GM19452 (cell line): ENCODE measurements around the gene NMT2.
A peak's percentile ranks its signal among the peaks of the same experiment; 100 is the strongest.

Experiments used
- ATAC-seq: cut with Tn5 transposase; IDR thresholded peaks from one replicate; pipeline ENCODE4 v1.9.1; 2021; ENCODE audit not compliant: unreplicated experiment

Gene NMT2

GRCh38 chr10:15097011-15097812 is 71.3 kb downstream of the NMT2 start, which contains the start of gene RPP38:
Gene RPP38 (plus strand): TSS chr10:15097355. CDS start chr10:15103315, 5,960 bp downstream.
- peak; percentile 83 for ATAC-seq

GRCh38 chr10:15096661-15097010 is 71.9 kb downstream of the NMT2 start:
- ATAC-seq: peak; percentile 20

GRCh38 chr10:15092855-15093408 is 75.6 kb downstream of the NMT2 start:
- ATAC-seq: no peak

- ATAC-seq: no peak
Measured at GRCh38 chr10:15091418-15091817, 77.1 kb downstream of the NMT2 start.

- ATAC-seq: peak; percentile 99
Measured at GRCh38 chr10:15088428-15089261, 79.8 kb downstream of the NMT2 start, which contains the start of gene ACBD7. Gene ACBD7 (minus strand): TSS chr10:15088776. CDS start chr10:15088728, 48 bp downstream.

GRCh38 chr10:15084502-15084922 is 84.0 kb downstream of the NMT2 start:
- no peak for ATAC-seq

- no peak for ATAC-seq
Measured at GRCh38 chr10:15083674-15084501, 84.6 kb downstream of the NMT2 start.

- ATAC-seq: no peak
Measured at GRCh38 chr10:15075421-15075820, 93.1 kb downstream of the NMT2 start.

GRCh38 chr10:15072358-15072757 is 96.1 kb downstream of the NMT2 start:
- ATAC-seq: no peak

- ATAC-seq: no peak
Measured at GRCh38 chr10:15069230-15069629, 99.3 kb downstream of the NMT2 start.

- no peak for ATAC-seq
Measured at GRCh38 chr10:15068802-15069201, 99.7 kb downstream of the NMT2 start.

GRCh38 chr10:15067154-15067553 is 101.3 kb downstream of the NMT2 start:
- no peak for ATAC-seq

- no peak for ATAC-seq
Measured at GRCh38 chr10:15060638-15061037, 107.9 kb downstream of the NMT2 start.

GRCh38 chr10:15059914-15060313 is 108.6 kb downstream of the NMT2 start:
- no peak for ATAC-seq

GRCh38 chr10:15058689-15059088 is 109.8 kb downstream of the NMT2 start:
- no peak for ATAC-seq
